ENCODE results near the gene HOXD10. TPM values are rescaled to one million over a fixed set of nuclear protein-coding genes. Genes with fewer than 3 reads are reported as not detected.

The HOXD10 gene
- total RNA-seq, 1 donor from 2014 or later, result 14.3 TPM

DNA sequence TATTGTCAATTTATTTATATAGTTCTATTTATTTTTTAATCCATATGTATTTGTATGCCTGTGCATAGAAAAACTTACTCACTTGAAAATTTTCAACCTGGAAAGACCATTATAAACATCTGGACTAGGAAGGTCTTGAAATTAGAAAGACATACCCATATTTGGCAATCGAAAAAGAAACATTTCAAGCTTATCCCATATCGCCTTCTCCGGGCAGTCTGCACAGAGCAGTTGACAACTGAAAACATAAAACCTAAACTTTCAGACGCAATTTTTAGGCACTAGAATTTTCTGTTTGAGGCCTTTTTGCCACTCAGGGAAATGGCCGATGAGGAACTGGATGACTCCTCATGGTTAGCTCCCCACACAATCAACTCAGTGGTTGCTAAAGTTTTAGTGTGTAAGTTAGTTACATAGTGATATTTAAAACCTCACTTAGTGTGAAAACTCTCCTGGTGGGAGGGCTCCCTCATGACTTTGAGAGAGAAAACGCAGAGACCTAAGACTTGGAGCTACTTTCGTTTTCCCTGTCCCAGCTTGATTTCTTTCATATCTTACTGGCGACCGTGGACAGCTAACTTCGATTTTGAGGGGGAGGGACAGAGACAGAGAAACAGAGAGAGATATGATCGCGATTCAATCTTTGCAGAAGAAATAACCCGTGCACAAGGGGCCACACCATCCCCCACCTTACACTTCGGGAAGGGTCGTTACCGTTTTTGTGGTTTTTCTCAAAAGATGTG, 20.2 kb upstream of the HOXD10 start:
- no peak for DNase-seq (ENCODE audit: low read depth)
- TF ChIP-seq, protein P1, sequence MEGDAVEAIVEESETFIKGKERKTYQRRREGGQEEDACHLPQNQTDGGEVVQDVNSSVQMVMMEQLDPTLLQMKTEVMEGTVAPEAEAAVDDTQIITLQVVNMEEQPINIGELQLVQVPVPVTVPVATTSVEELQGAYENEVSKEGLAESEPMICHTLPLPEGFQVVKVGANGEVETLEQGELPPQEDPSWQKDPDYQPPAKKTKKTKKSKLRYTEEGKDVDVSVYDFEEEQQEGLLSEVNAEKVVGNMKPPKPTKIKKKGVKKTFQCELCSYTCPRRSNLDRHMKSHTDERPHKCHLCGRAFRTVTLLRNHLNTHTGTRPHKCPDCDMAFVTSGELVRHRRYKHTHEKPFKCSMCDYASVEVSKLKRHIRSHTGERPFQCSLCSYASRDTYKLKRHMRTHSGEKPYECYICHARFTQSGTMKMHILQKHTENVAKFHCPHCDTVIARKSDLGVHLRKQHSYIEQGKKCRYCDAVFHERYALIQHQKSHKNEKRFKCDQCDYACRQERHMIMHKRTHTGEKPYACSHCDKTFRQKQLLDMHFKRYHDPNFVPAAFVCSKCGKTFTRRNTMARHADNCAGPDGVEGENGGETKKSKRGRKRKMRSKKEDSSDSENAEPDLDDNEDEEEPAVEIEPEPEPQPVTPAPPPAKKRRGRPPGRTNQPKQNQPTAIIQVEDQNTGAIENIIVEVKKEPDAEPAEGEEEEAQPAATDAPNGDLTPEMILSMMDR (conservative IDR thresholded peaks at IDR 0.05; ENCODE audit: low read depth, low read length), result no peak
- H3K4me3 ChIP-seq (ENCODE audit: low read depth, low read length), result peak overlapping the region; percentile 19

DNA sequence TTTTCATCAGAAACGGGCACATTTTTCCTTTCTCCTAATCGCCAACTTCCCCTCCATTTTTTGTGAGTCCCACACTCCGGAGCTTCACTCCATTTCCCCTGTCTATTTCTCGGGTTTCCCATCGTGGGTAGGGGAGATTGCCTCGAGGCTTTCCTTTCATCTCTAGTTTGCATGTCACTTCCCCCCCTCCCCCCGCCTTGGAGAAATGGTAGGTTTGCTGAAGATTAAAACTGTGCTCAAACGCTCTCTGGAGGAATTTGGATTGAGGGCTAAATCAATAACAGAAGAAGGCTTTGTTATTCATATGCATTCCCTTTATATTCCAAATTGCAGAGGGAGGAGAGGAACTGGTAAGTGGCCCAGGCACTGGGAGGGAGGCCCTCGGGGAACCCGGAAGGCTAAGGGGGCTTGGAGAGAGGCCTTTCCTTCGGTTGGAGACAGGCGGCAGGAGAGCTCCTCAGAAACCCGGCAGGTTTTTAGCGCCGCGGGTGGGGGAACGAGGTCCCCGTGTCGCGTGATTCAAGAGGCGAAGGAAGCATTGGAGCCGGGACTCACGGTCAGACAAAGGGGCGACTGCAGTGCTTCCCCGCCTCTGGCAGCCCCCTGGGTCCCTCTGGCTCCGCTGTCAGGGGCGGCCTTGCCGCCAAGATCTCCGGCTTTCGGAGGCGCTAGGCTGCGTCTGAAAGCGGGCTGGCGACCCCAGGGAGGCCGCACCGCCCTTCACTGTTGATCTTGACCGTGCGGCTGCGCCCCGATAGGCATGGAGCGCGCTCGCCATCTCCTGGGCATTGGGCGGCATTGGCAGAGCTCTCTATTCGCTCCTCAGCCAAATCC, 19.4 kb upstream of the HOXD10 start:
- peak overlapping the region; percentile 49 for H3K4me3 ChIP-seq (ENCODE audit: low read depth, low read length)
- no peak for DNase-seq (ENCODE audit: low read depth)

DNA sequence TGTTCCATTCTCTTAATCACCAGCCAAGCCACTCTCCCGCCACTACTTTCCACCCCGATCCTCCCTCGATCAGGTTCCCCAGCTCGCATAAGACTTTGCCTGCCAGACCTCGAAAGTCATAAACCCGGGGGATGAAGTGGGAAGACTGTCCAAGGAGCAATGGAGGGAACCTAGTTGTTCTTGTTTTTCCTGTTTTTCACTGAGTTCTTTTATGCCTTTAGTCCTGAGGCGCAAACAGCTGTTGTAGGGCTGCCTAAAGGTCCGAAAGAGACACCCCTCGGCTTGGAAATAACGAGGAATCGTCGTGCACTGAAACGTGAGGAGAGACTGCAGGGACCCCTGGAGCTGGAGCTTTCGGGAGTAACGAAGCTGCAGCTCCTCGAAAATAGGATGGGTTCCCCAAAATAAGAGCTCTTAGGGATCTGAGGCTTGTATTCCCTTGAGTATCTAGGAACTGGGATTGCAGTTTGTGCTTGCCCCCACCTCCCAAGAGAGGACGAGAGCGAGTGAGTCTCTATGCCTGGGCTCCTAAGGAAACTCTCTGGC, 18.7 kb upstream of the HOXD10 start:
- no peak overlapping the region for H3K4me3 ChIP-seq (ENCODE audit: low read depth, low read length)
- DNase-seq (ENCODE audit: low read depth), result no peak

More for the DNA sequence above, 19.4 kb upstream of the HOXD10 start:
- TF ChIP-seq, protein P1 (conservative IDR thresholded peaks at IDR 0.05; ENCODE audit: low read depth, low read length), result peak; percentile 79

DNA sequence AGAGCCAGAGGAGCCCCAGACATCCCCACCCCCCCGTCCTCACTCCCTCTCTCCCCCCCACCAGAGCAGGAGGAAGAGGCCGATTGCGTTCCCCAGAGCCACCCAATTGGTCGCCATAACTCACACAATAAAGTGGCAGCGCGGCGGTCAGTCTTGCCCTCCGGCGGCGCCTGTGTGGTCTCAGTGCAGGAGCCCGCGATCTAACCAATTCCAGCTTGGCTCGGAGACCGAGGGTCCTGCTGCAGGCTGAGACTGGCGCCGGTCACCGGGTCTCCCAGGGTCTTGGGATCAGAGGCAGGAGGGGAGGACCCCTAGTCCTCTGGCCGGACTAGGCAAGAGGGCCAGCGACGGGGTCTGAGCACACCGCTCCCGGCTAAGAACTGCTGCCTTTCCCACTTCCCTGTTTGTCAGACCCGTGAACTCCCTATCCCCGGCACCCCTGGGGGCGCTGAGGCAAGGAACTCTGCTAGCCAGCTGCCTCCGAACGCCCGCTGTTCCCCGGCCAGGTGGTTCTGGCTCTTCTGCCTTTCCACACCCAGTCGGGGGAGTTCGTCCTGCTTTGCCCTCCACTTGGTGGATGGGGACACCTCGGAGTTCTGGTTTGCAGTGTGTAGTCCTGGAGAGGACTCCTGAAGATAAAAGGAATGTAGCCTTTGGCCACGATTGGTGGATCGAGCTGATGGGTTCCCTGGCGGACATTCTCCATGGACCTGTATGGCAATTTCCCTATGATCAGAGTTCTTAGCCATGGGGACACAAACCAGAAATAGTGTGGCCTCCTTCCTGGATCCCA, 18.0 kb upstream of the HOXD10 start:
- TF ChIP-seq, protein P1 (conservative IDR thresholded peaks at IDR 0.05; ENCODE audit: low read depth, low read length), result no peak
- DNase-seq (ENCODE audit: low read depth), result no peak
- H3K4me3 ChIP-seq (ENCODE audit: low read depth, low read length), result no peak overlapping the region

More for the DNA sequence above, 18.7 kb upstream of the HOXD10 start:
- TF ChIP-seq, protein P1 (conservative IDR thresholded peaks at IDR 0.05; ENCODE audit: low read depth, low read length), result no peak

DNA sequence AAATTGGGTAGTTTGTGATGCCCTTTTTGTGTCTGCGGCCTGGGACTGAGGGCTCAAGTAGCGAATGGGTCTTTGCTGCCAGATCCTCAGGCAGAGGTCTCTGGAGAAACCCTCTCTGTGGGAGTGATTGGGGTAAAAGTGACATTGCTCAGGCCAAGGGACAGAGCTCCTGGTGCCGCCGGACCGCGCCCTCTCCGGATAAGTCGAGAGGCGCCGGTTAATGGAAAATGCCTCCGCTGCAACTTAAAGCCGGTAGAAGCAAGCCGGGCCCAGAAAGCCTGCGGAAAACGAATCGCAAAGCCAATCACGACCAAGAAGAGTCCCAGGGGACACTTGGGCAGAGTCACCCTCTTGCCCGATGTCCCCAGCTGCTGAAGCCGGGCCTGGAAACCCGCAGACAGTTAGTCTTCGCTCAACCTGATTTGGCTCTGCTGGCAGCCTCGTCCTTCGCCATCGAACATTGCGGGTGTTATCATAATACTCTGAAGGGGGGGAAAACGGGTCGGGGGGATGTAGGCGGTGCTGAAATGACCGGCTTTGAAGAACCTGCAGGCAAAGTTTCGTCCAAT, 17.3 kb upstream of the HOXD10 start:
- TF ChIP-seq, protein P1 (conservative IDR thresholded peaks at IDR 0.05; ENCODE audit: low read depth, low read length), result no peak
- DNase-seq (ENCODE audit: low read depth), result no peak
- H3K4me3 ChIP-seq (ENCODE audit: low read depth, low read length), result no peak overlapping the region

Measured in epithelial cell of proximal tubule (primary cell).